Thyroid gland (tissue), 4 donors: Measurements from ENCODE around the gene PSMA6. TPM values are rescaled to one million over a fixed set of nuclear protein-coding genes. Genes with fewer than 3 reads are reported as not detected.
"Not testable (repeated sequence)": the region's sequence is repeated elsewhere in the genome, so short reads cannot be mapped to it uniquely, and the experiment has no call there.

ENCODE experiments used
- DNase-seq, 2 donors: peaks; one replicate each; pipeline ENCODE4 v3.0.0-alpha.2; 2019
- H3K27ac ChIP-seq, 3 donors: fragments of 200-600 bp; sonication (generic); 1 replicate in 2 of 3; 2 replicates in 1 of 3; pipeline ENCODE4 v1.5.1; 2016 to 2019; ENCODE audit warnings: mild to moderate bottlenecking in 1 of 3, moderate library complexity in 1 of 3
- H3K27me3 ChIP-seq: fragments of 200-600 bp; sonication (generic); one replicate; pipeline ENCODE4 v1.5.1; 2019
- H3K36me3 ChIP-seq, 2 donors: fragments of 200-600 bp; sonication (generic); one replicate each; pipeline ENCODE4 v1.5.1; 2016 to 2019
- H3K4me1 ChIP-seq, 2 donors: fragments of 200-600 bp; sonication (generic); one replicate each; pipeline ENCODE4 v1.5.1; 2017 to 2019
- H3K4me3 ChIP-seq, 3 donors: fragments of 200-600 bp; sonication (generic); replicated peaks in 1 of 3; 1 replicate in 2 of 3; 2 replicates in 1 of 3; pipeline ENCODE4 v1.5.1; 2016; ENCODE audit warnings: mild to moderate bottlenecking in 1 of 3
- H3K9me3 ChIP-seq: fragments of 200-600 bp; sonication (generic); one replicate; pipeline ENCODE4 v1.5.1; 2017
- CTCF ChIP-seq, 6 experiments: fragments of 200-600 bp in 3 of 6; fragments of 450-650 bp in 3 of 6; sonication (generic) in 3 of 6; IDR thresholded peaks; one replicate each; pipeline ENCODE4 v1.5.1; 2016 to 2019; ENCODE audit warnings: antibody characterized with exemption in 6 of 6, mild to moderate bottlenecking in 2 of 6, inconsistent platforms in 1 of 6, moderate library complexity in 1 of 6
- POLR2A ChIP-seq, 2 donors: fragments of 450-650 bp; IDR thresholded peaks; one replicate each; pipeline ENCODE4 v1.6.1; 2017; ENCODE audit warnings: antibody characterized with exemption in 2 of 2, mild to moderate bottlenecking in 2 of 2, moderate library complexity in 1 of 2
- WGBS, 2 donors: methylation state at CpG; one replicate each; pipeline ENCODE4 v1.1.5; 2017; 5-methylcytosine and 5-hydroxymethylcytosine counted together
- intact Hi-C: fragments of 100-400 bp; cut with DNase I; formaldehyde crosslinking; loops from one replicate; pipeline ENCODE4 v1.15.1; 2023
- total RNA-seq, 4 donors: library from RNA; depleted of rRNA; stranded (reverse); fragments of >200 nt; gene quantifications; one replicate each; pipeline ENCODE4 v1.2.3, GENCODE V29; 2016

Gene PSMA6
- total RNA-seq, 4 donors from 2014 or later, result 107 to 157 (median 120) TPM

DNA sequence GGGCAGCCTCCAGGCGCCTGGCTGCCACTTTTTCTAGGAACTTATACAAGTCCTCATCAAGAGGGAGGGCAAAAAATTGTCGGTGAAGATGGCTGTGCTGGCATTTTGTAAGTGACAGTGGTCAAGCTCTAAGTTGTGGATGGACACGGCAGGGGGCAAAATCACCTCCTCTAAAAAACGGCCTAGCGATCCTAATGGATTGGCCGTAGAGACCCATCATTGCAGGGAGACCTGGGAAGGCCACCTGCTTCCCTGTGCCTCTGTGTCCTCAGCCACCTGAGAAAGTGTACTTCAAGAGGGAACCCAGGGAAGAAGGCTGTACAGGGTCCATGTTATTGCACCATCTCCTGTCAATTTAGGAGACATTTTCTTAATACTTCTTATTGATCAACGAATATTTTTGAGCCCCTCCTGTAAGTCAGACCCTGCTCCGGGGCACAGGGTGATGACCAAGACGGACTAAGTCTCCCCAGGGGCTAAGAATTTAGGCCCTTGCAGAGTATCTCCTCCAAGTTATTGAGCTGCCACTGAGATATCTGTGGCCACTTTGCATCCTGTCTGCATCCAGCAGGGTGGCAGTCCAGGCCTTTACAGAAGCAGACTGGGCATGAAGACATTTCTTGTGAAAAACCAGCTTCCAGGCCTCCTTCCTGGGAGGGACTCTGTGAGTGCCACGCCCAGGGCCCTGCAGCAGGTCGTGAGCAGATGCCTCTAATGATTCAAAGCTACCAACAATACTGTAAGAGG, 40.5 kb downstream of the PSMA6 start:
- peak overlapping the region; percentile 83 to 96 (median 93) for H3K27ac ChIP-seq
- no peak for TF ChIP-seq POLR2A (IDR thresholded peaks at IDR 0.05)
- TF ChIP-seq CTCF (IDR thresholded peaks at IDR 0.05), result peak in 1 of 6 experiments; percentile 10
- H3K27me3 ChIP-seq, result no peaks in the 10 kb centered on the region
- 69 to 71% methylated on average over 11 of the region's 11 CpGs for WGBS, 2 donors
- H3K4me1 ChIP-seq, result peaks cover 59 to 63% of the 10 kb centered on the region in 2 donors
- no peaks in the 10 kb centered on the region for H3K9me3 ChIP-seq
- no peak overlapping the region for H3K4me3 ChIP-seq
- H3K36me3 ChIP-seq, result no peaks in the 10 kb centered on the region
- peak; percentile 68 to 69 for DNase-seq
- intact Hi-C loops, result no loop called here

- peaks cover 64 to 69% of the 10 kb centered on the region in 2 donors for H3K4me1 ChIP-seq
Measured at GRCh38 chr14:35333264-35333730, 41.1 kb downstream of the PSMA6 start.

GRCh38 chr14:35333797-35334743, 41.9 kb downstream of the PSMA6 start:
- peaks cover 64 to 69% of the 10 kb centered on the region in 2 donors for H3K4me1 ChIP-seq
- H3K36me3 ChIP-seq, result no peaks in the 10 kb centered on the region
- H3K9me3 ChIP-seq, result no peaks in the 10 kb centered on the region
- H3K27ac ChIP-seq, result peak overlapping the region; percentile 90 to 96 (median 93)
- H3K27me3 ChIP-seq, result no peaks in the 10 kb centered on the region
- TF ChIP-seq CTCF (IDR thresholded peaks at IDR 0.05) (no peak), POLR2A (IDR thresholded peaks at IDR 0.05) (no peak)
- no peak overlapping the region for H3K4me3 ChIP-seq
- intact Hi-C loops, result no loop called here
- 79 to 85% methylated on average over 12 to 13 of the region's 15 CpGs for WGBS, 2 donors
- no peak for DNase-seq

More at GRCh38 chr14:35333264-35333730, 41.1 kb downstream of the PSMA6 start:
- Histone ChIP-seq H3K36me3 (no peaks in the 10 kb centered on the region), H3K27ac (peak overlapping the region; percentile 83 to 96 (median 93)), H3K4me3 (no peak overlapping the region), H3K9me3 (no peaks in the 10 kb centered on the region), H3K27me3 (no peaks in the 10 kb centered on the region)
- DNase-seq, result peak; percentile 47 to 61
- intact Hi-C loops, result no loop called here
- 21 to 30% methylated on average over 7 to 8 of the region's 8 CpGs for WGBS, 2 donors
- TF ChIP-seq POLR2A (IDR thresholded peaks at IDR 0.05) (no peak), CTCF (IDR thresholded peaks at IDR 0.05) (no peak)

GRCh38 chr14:35335388-35336092, 43.4 kb downstream of the PSMA6 start:
- peaks cover 64 to 77% of the 10 kb centered on the region in 2 donors for H3K4me1 ChIP-seq
- 74% methylated on average over 13 of the region's 13 CpGs for WGBS, 2 donors
- peak; percentile 57 to 60 for DNase-seq

GRCh38 chr14:35336171-35336493, 44.0 kb downstream of the PSMA6 start:
- H3K4me3 ChIP-seq, H3K36me3 ChIP-seq, DNase-seq, H3K27me3 ChIP-seq, H3K9me3 ChIP-seq: not testable (repeated sequence)
- intact Hi-C loops, result loop anchor here (5.0 kb wide), 1 partner anchor 66 kb away; the partner anchor contains the start of gene NFKBIA
- H3K27ac ChIP-seq, result peak overlapping the region; percentile 90 to 96 (median 93)
- 38 to 54% methylated on average over 3 of the region's 3 CpGs for WGBS, 2 donors
- peaks cover 67 to 83% of the 10 kb centered on the region in 2 donors for H3K4me1 ChIP-seq

More at GRCh38 chr14:35335388-35336092, 43.4 kb downstream of the PSMA6 start:
- Histone ChIP-seq H3K9me3 (no peaks in the 10 kb centered on the region), H3K27me3 (no peaks in the 10 kb centered on the region), H3K27ac (peak overlapping the region; percentile 90 to 96 (median 93)), H3K36me3 (no peaks in the 10 kb centered on the region), H3K4me3 (no peak overlapping the region)
- no peak for TF ChIP-seq CTCF (IDR thresholded peaks at IDR 0.05)
- no peak for TF ChIP-seq POLR2A (IDR thresholded peaks at IDR 0.05)
- intact Hi-C loops, result loop anchor here (5.0 kb wide), 1 partner anchor 67 kb away; the partner anchor contains the start of gene NFKBIA
